Measurements from ENCODE around the gene ARHGAP32.

GRCh38 chr11:128967578-128967977, 224.5 kb downstream of the ARHGAP32 start:
- TF ChIP-seq CTCF (IDR thresholded peaks at IDR 0.05) (no peak), POLR2A (IDR thresholded peaks at IDR 0.05) (no peak)
